Suprapubic skin (tissue), 4 donors: ENCODE data around the gene GOLT1B. TPM values are rescaled to one million over a fixed set of nuclear protein-coding genes. Genes with fewer than 3 reads are reported as not detected.

Experiments
- DNase-seq, 2 donors: peaks; one replicate each; pipeline ENCODE4 v3.0.0-alpha.2; 2019; ENCODE audit warnings: low spot score in 2 of 2
- H3K27ac ChIP-seq: fragments of 200-600 bp; sonication (generic); one replicate; pipeline ENCODE4 v1.5.1; 2019
- H3K27me3 ChIP-seq: fragments of 200-600 bp; sonication (generic); one replicate; pipeline ENCODE4 v1.5.1; 2019
- H3K36me3 ChIP-seq: fragments of 200-600 bp; sonication (generic); one replicate; pipeline ENCODE4 v1.5.1; 2019
- H3K4me1 ChIP-seq: fragments of 200-600 bp; sonication (generic); one replicate; pipeline ENCODE4 v1.5.1; 2019
- H3K4me3 ChIP-seq: fragments of 200-600 bp; sonication (generic); one replicate; pipeline ENCODE4 v1.5.1; 2019; ENCODE audit warnings: mild to moderate bottlenecking
- H3K9me3 ChIP-seq: fragments of 200-600 bp; sonication (generic); one replicate; pipeline ENCODE4 v1.5.1; 2019
- EP300 ChIP-seq: sonication (generic); formaldehyde crosslinking; IDR thresholded peaks from one replicate; pipeline ENCODE4 v1.6.1; 2017; ENCODE audit warnings: antibody characterized with exemption
- POLR2A ChIP-seq, 2 donors: fragments of 450-650 bp; IDR thresholded peaks; one replicate each; pipeline ENCODE4 v1.6.1; 2017; ENCODE audit warnings: antibody characterized with exemption in 2 of 2, mild to moderate bottlenecking in 2 of 2, moderate library complexity in 2 of 2
- POLR2AphosphoS5 ChIP-seq, 3 donors: sonication (generic); formaldehyde crosslinking; IDR thresholded peaks; one replicate each; pipeline ENCODE4 v1.6.1; 2017; ENCODE audit warnings: antibody characterized with exemption in 3 of 3
- WGBS: methylation state at CpG from one replicate; pipeline ENCODE4 v1.1.5; 2018; 5-methylcytosine and 5-hydroxymethylcytosine counted together
- total RNA-seq, 4 donors: library from RNA; depleted of rRNA; stranded (reverse); fragments of >200 nt; gene quantifications; one replicate each; pipeline ENCODE4 v1.1.0, GENCODE V29; 2016
- TF ChIP-seq, protein P1 (sequence below), 2 donors: fragments of 200-600 bp in 1 of 2; fragments of 450-650 bp in 1 of 2; sonication (generic) in 1 of 2; IDR thresholded peaks; one replicate each; pipeline ENCODE4 v1.5.1; 2016 to 2019; ENCODE audit warnings: antibody characterized with exemption in 2 of 2, mild to moderate bottlenecking in 1 of 2, moderate library complexity in 1 of 2

The GOLT1B gene
- total RNA-seq, 4 donors from 2014 or later = 14.9 to 23.2 (median 18.6) TPM

DNA sequence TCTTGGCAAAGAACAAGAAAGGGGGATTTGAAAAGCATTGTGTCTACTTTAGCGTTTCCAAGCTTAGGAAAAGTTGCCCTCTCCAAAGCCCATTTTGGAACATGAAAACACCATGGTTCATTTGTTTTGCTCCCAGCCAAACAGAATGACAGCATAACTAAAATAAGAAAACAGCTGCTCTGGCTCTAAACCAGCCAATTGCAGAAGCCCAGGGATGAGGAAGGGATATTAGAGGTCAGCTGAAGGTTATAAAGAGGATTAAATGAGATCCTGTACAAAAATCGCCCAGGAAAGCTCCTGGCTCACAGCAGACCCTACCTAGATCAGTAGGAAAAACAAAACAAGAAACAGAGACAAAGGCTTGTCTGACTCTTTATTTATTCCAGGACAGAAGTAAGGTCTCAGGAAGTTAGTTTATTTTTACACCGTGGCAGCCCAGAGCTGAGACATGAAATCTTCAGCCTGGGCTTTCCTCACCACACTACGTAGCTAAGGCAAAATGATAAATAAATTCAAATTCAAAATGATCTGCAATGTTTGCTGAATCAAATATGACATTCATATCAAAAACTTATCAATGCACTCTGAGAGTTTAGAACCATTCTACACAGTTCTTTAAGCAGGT lies 50.4 kb downstream of the GOLT1B start:
- no peak overlapping the region for H3K4me3 ChIP-seq
- H3K9me3 ChIP-seq = no peaks in the 10 kb centered on the region
- H3K27ac ChIP-seq = no peak overlapping the region
- TF ChIP-seq, protein P1, sequence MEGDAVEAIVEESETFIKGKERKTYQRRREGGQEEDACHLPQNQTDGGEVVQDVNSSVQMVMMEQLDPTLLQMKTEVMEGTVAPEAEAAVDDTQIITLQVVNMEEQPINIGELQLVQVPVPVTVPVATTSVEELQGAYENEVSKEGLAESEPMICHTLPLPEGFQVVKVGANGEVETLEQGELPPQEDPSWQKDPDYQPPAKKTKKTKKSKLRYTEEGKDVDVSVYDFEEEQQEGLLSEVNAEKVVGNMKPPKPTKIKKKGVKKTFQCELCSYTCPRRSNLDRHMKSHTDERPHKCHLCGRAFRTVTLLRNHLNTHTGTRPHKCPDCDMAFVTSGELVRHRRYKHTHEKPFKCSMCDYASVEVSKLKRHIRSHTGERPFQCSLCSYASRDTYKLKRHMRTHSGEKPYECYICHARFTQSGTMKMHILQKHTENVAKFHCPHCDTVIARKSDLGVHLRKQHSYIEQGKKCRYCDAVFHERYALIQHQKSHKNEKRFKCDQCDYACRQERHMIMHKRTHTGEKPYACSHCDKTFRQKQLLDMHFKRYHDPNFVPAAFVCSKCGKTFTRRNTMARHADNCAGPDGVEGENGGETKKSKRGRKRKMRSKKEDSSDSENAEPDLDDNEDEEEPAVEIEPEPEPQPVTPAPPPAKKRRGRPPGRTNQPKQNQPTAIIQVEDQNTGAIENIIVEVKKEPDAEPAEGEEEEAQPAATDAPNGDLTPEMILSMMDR (IDR thresholded peaks at IDR 0.05) = no peak
- TF ChIP-seq POLR2AphosphoS5 (IDR thresholded peaks at IDR 0.05) (no peak), POLR2A (IDR thresholded peaks at IDR 0.05) (no peak), EP300 (no peak)
- DNase-seq = no peak
- no peaks in the 10 kb centered on the region for H3K4me1 ChIP-seq
- WGBS = 34% methylated on average over 4 of the region's 4 CpGs
- H3K27me3 ChIP-seq = no peaks in the 10 kb centered on the region
- no peaks in the 10 kb centered on the region for H3K36me3 ChIP-seq

DNA sequence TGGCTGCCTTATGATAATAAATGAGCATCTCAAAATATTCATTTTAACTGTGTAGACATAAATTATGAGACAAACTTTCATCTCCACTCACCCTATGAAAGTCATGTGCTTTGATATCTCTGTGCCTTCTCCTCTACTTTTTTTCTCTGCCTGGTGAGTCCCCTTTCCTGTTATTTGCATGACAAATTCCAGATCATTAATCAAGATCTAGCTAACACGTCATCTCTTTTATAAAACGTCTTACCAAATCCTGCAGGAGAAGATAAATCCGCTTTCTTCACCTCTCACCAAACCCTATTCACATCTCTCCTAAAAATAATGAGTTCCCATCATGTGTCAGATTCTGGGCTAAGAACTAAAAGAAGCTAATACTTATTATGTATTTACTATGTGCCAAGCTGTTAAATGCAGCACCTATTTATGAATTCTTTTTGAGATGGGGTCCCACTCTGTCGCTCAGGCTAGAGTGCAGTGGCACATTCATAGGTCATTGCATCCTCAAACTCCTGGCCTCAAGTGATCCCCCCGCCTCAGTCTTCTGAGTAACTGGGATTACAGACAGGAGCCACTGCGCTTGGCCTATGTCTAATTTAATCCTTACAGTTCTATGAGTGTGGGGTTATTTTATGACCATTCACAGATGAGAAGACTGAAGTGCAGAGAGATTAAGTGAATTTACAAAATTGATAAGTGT lies 51.2 kb downstream of the GOLT1B start:
- no peak for DNase-seq
- WGBS = 65% methylated on average over 6 of the region's 6 CpGs
- TF ChIP-seq, protein P1 (IDR thresholded peaks at IDR 0.05) = no peak
- no peak for TF ChIP-seq POLR2A (IDR thresholded peaks at IDR 0.05)
- TF ChIP-seq POLR2AphosphoS5 (IDR thresholded peaks at IDR 0.05) = no peak
- no peak for TF ChIP-seq EP300
- H3K4me1 ChIP-seq = no peaks in the 10 kb centered on the region
- H3K36me3 ChIP-seq = no peaks in the 10 kb centered on the region
- H3K27ac ChIP-seq = no peak overlapping the region
- no peak overlapping the region for H3K4me3 ChIP-seq
- no peaks in the 10 kb centered on the region for H3K27me3 ChIP-seq
- H3K9me3 ChIP-seq = no peaks in the 10 kb centered on the region

DNA sequence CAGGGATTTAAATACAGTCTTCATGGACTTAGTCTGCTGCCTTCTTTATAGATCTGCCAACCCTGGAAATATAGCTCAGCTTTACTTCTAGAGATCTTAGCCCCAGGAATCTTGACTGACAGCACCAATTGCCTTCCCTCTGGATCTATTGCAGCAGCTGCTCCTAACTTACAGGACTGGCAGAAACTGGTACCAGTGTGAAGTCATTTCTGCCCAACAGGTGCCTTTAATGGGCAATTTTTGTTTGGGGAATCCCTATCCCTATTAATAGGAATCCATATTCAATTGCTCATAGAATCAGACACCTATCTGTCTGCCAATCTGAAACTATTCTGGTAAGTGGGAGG lies 51.7 kb downstream of the GOLT1B start:
- no peak for TF ChIP-seq EP300
- TF ChIP-seq POLR2AphosphoS5 (IDR thresholded peaks at IDR 0.05) = no peak
- TF ChIP-seq, protein P1 (IDR thresholded peaks at IDR 0.05) = no peak
- TF ChIP-seq POLR2A (IDR thresholded peaks at IDR 0.05) = no peak
- no peaks in the 10 kb centered on the region for H3K36me3 ChIP-seq
- no peak overlapping the region for H3K27ac ChIP-seq
- no peak for DNase-seq
- H3K9me3 ChIP-seq = no peaks in the 10 kb centered on the region
- H3K27me3 ChIP-seq = no peaks in the 10 kb centered on the region
- H3K4me1 ChIP-seq = no peaks in the 10 kb centered on the region
- no peak overlapping the region for H3K4me3 ChIP-seq

DNA sequence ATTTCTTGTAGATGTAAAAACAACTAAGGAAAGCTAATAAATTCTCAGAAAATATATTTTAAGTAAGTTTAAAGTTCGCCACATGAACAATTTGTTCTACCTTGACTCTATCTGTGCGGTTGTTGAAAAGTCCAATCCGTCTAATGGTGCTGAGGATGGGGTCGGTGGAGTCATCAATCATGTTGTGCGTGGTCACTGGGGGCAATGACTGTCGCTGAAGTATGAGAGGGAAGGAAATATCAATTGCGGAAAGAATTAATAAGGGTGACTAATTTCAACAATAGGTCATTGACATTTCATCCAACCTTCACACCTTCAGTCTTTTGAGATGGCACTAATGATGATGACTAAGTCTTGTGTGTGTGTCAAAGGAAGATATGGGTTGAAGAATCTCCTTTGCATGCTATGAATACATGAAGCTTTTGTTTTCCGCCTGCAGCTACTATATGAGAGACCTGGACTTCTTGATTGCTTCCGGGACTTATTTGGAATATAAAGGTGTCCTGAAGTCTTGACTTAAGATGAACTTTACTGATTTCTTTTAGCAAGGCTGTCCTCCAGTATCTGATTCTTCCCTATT lies 56.6 kb downstream of the GOLT1B start:
- Histone ChIP-seq H3K27ac (no peak overlapping the region), H3K27me3 (no peaks in the 10 kb centered on the region), H3K36me3 (no peaks in the 10 kb centered on the region), H3K4me1 (no peaks in the 10 kb centered on the region), H3K9me3 (no peaks in the 10 kb centered on the region), H3K4me3 (no peak overlapping the region)
- WGBS = 86% methylated on average over 9 of the region's 9 CpGs
- TF ChIP-seq POLR2AphosphoS5 (IDR thresholded peaks at IDR 0.05) (no peak), POLR2A (IDR thresholded peaks at IDR 0.05) (no peak)
- DNase-seq = no peak

DNA sequence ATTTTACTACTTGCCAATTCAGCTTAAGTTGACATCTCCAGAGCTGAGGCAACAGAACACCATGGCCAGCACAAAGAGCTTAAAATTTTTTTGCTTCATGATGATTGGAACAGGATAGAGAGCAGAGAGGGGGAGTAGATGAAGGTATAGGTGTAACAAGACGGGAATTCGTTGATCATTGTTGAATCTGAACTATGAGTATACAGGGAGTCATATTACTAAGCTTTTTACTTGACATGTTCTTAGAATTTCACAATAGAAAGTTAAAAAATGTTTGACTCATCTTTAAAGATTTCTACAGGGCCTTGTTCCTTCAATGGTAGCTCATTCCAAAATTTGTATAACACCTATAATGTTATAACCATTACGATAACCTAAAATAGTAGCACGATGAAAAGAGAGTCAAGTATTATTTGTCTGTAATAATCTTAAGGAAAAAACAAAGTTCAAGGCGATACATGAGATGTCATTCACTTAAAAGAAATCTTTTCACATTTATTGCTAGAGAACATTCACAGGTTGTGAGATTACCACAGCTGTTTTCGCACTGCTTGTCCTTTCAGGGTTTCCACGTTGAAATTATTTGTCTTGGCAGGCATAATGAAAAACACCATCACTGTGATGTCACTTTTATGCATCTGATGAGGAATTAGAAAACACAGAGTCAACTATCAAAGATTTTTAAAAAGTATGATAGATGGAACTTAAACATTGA lies 58.4 kb downstream of the GOLT1B start:
- Histone ChIP-seq H3K4me3 (no peak overlapping the region), H3K9me3 (no peaks in the 10 kb centered on the region), H3K36me3 (no peaks in the 10 kb centered on the region), H3K27me3 (no peaks in the 10 kb centered on the region), H3K27ac (no peak overlapping the region), H3K4me1 (no peaks in the 10 kb centered on the region)
- no peak for TF ChIP-seq EP300
- TF ChIP-seq POLR2AphosphoS5 (IDR thresholded peaks at IDR 0.05) = no peak
- no peak for TF ChIP-seq POLR2A (IDR thresholded peaks at IDR 0.05)
- TF ChIP-seq, protein P1 (IDR thresholded peaks at IDR 0.05) = no peak
- DNase-seq = no peak
- 71% methylated on average over 7 of the region's 7 CpGs for WGBS
